ENCODE data around the gene MAN2A2. TPM values are rescaled to one million over a fixed set of nuclear protein-coding genes. Genes with fewer than 3 reads are reported as not detected.
A peak's percentile ranks its signal among the peaks of the same experiment; 100 is the strongest.

The MAN2A2 gene
- total RNA-seq, 1 donor: 15.1 TPM

DNA sequence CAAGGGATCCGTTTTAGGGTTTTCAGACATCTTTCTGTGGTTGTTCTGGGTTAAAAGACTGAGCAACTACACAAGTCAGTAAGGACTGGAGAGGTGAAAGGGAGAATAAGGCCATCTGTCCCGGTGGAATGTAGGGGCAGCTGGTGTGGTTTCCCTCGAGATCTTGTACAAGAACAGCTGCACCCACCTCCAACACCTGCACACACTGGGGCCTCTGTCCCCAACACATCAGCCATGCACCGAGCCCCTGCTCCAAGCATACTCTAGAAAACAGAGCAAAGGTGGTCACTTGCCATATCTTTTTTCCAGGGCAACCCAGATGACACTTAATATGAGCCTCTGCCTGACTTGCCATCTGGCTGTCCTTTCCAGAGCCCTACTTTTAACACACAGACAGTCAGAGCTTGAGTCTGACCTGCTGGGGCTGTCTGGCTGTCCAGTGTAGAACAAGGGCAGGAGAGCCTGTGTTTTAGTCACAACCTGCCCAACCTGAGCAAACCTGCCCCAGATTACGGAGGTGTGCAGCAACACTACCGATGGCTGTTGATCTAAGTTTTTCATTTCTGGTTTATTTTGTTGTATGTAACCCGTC, 12.2 kb downstream of the MAN2A2 start:
- DNase-seq (ENCODE audit: low read depth): no peak
- no peak overlapping the region for H3K4me3 ChIP-seq (ENCODE audit: low read depth, low read length)
- TF ChIP-seq, protein P1, sequence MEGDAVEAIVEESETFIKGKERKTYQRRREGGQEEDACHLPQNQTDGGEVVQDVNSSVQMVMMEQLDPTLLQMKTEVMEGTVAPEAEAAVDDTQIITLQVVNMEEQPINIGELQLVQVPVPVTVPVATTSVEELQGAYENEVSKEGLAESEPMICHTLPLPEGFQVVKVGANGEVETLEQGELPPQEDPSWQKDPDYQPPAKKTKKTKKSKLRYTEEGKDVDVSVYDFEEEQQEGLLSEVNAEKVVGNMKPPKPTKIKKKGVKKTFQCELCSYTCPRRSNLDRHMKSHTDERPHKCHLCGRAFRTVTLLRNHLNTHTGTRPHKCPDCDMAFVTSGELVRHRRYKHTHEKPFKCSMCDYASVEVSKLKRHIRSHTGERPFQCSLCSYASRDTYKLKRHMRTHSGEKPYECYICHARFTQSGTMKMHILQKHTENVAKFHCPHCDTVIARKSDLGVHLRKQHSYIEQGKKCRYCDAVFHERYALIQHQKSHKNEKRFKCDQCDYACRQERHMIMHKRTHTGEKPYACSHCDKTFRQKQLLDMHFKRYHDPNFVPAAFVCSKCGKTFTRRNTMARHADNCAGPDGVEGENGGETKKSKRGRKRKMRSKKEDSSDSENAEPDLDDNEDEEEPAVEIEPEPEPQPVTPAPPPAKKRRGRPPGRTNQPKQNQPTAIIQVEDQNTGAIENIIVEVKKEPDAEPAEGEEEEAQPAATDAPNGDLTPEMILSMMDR (IDR thresholded peaks at IDR 0.05; ENCODE audit: insufficient read depth, low read depth, low read length): no peak

DNA sequence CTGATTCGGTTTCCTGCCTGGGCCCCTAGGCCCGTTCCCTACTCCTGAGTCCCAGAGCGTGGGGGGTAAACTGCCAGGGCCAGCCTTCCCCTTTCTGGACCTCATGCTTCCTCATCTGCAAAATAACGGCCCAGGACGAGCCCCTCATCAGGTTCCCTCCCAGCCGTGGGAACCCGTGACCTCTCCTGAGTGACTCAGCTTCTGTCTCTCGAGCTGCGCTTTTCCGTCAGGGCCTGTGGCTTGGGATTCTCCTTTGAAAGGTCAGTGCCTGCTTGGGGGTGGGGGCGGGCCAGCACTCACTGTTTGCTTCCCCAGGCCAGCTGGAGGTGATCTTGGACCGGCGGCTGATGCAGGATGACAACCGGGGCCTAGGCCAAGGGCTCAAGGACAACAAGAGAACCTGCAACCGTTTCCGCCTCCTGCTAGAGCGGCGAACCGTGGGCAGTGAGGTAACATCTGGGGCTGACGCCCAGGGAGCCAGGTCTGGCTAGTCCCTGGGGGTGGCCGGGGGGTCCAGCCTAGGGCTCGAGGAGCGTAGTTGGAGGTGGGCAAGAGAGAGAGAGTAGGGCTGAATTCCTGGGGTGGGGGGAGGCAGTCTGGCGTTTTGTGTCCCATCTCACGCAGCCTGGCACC, 12.8 kb downstream of the MAN2A2 start:
- peak; percentile 32 for DNase-seq (ENCODE audit: low read depth)
- no peak overlapping the region for H3K4me3 ChIP-seq (ENCODE audit: low read depth, low read length)
- TF ChIP-seq, protein P1 (IDR thresholded peaks at IDR 0.05; ENCODE audit: insufficient read depth, low read depth, low read length): no peak

DNA sequence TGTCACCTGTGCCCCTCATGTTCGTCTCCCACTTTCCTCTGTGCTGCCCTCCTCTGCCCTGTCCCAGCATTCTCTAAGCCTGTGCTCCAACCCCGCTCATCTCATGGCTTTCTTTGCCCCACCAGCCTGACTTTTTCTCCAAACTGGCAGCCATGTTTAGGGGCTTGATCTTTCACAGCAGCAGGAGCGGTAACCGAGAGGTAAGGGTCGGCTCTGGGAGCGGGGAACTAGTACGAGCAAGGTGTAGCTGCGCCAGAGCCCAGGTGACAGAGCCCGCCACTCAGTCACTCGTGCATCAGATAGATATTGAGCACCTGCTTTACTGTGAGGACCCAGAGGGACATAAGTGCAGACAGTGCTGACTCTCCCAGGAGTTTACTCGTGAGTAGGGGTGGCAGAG, 13.4 kb downstream of the MAN2A2 start:
- DNase-seq (ENCODE audit: low read depth): no peak
- H3K4me3 ChIP-seq (ENCODE audit: low read depth, low read length): no peak overlapping the region
- TF ChIP-seq, protein P1 (IDR thresholded peaks at IDR 0.05; ENCODE audit: insufficient read depth, low read depth, low read length): no peak

DNA sequence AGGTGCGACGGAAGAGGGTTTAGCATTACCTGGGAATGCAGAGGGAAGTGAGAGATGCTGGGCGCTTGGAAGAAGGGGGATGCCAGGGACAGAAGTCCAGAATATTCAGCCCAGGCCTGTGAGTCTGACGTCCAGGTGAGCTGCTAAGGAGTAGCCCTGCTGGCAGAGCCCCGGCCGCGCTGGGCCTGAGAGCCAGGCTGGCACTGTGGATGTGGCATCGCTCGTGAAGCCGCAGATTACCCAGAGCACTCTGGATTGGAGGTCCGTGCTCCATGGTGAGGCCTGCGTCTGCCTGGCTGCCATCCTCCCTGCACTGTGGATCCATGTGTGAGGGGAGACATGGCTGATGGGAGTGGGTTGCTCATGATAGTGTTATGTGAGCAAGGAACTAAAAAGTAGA, 14.5 kb downstream of the MAN2A2 start:
- H3K4me3 ChIP-seq (ENCODE audit: low read depth, low read length): no peak overlapping the region
- DNase-seq (ENCODE audit: low read depth): no peak

DNA sequence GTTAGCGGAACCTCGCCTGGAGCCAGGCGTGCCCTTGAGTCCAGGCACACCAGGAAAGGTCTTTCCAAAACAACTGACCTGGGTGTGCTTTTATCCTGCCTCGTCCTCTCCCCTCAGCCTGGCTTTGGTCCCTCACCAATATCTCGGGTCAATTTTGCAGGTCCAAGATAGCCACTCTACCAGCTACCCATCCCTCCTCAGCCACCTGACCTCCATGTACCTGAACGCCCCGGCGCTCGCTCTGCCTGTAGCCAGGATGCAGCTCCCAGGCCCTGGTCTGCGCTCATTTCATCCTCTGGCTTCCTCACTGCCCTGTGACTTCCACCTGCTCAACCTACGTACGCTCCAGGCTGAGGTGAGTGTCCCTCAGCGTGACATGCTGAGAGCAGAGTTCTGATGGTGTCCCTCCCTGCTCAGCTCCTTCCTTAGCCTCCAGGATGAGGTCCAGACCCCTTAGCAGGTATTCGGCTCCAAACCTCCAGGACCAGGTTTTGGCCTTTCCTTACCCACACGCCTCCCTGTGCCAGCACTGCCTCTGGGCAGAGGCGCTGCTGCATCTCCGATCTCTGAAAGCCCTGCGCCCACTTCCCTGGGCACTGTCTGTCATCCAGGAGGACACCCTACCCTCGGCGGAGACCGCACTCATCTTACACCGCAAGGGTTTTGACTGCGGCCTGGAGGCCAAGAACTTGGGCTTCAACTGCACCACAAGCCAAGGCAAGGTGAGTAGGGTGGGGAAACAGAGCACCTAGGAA, 15.1 kb downstream of the MAN2A2 start:
- no peak for DNase-seq (ENCODE audit: low read depth)
- TF ChIP-seq, protein P1 (IDR thresholded peaks at IDR 0.05; ENCODE audit: insufficient read depth, low read depth, low read length): no peak
- H3K4me3 ChIP-seq (ENCODE audit: low read depth, low read length): no peak overlapping the region

More for the DNA sequence above, 14.5 kb downstream of the MAN2A2 start:
- TF ChIP-seq, protein P1 (IDR thresholded peaks at IDR 0.05; ENCODE audit: insufficient read depth, low read depth, low read length): no peak

DNA sequence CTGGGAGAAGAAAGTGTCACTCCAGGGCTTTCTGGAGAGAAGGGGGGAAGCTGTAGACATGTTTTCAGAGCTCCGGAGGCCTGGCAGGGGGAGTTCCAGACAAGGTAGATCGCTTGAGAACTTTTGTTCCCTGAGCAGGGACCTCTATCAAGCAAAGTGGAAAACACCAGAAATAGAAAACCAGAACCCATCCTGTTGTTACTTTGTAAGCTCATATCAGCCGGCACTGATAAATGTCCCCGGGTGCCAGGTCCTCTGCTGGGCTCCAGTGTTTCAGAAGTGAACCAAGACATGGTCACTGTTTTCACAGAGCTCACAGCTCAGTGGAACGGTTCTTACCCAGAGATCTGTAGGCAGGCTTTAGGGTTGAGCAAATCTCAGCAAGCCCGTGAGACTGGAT, 15.7 kb downstream of the MAN2A2 start:
- H3K4me3 ChIP-seq (ENCODE audit: low read depth, low read length): no peak overlapping the region
- TF ChIP-seq, protein P1 (IDR thresholded peaks at IDR 0.05; ENCODE audit: insufficient read depth, low read depth, low read length): no peak
- DNase-seq (ENCODE audit: low read depth): no peak

All from fibroblast of villous mesenchyme (primary cell).